Caki2 (cell line): Measurements from ENCODE around the gene SNAPC4. TPM values are rescaled to one million over a fixed set of nuclear protein-coding genes. Genes with fewer than 3 reads are reported as not detected.

Source experiments
- DNase-seq: peaks from one replicate; pipeline ENCODE4 v3.0.0-alpha.2; 2015; ENCODE audit warnings: low read depth
- in situ Hi-C: cut with HindIII; loops from 2 replicates; pipeline ENCODE4 v1.10.0; 2016; ENCODE audit warnings: low sequenced_read_pairs, low pct_unique_long_range_greater_than_20kb, mixed read lengths
- total RNA-seq: library from RNA; depleted of rRNA; stranded (reverse); fragments of >200 nt; shearing (Covaris generic); gene quantifications from 2 replicates; pipeline ENCODE4 v1.2.3, GENCODE V29; 2014; ENCODE audit warnings: low replicate concordance; rRNA removed

The SNAPC4 gene
- total RNA-seq, result 2.2 and 5.6 TPM in 2 replicates

GRCh38 chr9:136400038-136400834, at the start of gene SNAPC4:
Gene SNAPC4, minus strand, starts transcription at chr9:136400170. Its CDS starts 1,742 bp downstream, at chr9:136398428.
- peak; percentile 76 for DNase-seq
- in situ Hi-C loops, result no loop called here

DNA sequence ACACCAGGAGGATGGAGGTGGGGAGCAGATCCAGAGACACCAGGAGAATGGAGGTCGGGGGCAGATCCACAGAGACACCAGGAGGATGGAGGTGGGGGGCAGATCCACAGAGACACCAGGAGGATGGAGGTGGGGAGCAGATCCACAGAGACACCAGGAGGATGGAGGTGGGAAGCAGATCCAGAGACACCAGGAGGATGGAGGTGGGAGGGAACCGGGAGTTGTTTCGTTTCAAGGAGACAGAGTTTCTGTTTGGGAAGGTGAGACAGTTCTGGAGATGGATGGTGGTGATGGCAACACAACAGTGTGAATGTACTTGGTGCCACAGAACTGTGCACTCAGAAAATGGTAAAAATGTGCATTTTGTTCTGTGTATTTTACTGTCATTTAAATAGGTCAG, 48.7 kb upstream of the SNAPC4 start:
- in situ Hi-C loops, result no loop called here
- no peak for DNase-seq

- in situ Hi-C loops, result no loop called here
- DNase-seq, result no peak
These were observed 47.3 kb upstream of the SNAPC4 start for GRCh38 chr9:136447173-136447778.

GRCh38 chr9:136445799-136446198, 45.8 kb upstream of the SNAPC4 start:
- no peak for DNase-seq
- in situ Hi-C loops, result no loop called here

DNA sequence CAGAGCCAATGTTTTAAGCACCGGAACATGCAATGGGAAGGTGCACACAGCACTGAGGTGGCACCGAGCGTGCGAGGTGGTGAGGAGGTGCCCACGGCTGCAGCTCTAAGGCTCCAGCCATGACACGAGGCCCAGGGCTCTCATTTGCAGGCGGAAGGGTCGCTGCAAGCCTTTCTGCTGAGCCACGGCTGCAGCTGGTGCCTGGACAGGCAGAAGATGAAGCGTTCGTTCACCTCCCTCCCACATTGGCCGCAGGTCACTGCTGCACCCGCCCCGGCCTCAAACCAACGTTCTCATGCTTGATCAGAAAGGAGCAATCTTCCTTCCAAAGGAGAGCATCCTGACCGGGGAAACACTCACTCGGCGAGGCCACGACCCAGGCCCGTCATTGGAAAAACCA, 44.1 kb upstream of the SNAPC4 start:
- in situ Hi-C loops, result no loop called here
- no peak for DNase-seq

- in situ Hi-C loops, result no loop called here
- DNase-seq, result no peak
These were observed 43.7 kb upstream of the SNAPC4 start for GRCh38 chr9:136443687-136444086.

DNA sequence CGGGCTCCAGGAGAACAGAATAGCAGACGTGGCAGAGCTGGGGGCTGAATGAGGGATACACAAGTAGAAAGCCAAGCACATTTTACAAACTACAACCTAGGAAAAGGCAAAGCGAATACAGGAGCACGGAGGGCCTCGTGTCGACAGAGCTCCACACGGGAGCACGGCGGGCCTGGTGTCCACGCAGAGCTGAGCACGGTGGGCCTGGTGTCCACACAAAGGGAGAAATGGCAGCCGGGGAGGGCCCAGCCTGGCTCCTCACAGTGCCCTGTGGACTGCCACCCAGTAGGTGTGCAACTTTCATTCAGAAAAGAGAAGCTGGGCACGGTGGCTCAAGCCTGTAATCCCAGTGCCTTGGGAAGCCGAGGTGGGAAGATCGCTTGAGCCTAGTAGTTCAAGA, 43.1 kb upstream of the SNAPC4 start:
- no peak for DNase-seq
- in situ Hi-C loops, result no loop called here

GRCh38 chr9:136442265-136442664, 42.3 kb upstream of the SNAPC4 start:
- in situ Hi-C loops, result no loop called here

DNA sequence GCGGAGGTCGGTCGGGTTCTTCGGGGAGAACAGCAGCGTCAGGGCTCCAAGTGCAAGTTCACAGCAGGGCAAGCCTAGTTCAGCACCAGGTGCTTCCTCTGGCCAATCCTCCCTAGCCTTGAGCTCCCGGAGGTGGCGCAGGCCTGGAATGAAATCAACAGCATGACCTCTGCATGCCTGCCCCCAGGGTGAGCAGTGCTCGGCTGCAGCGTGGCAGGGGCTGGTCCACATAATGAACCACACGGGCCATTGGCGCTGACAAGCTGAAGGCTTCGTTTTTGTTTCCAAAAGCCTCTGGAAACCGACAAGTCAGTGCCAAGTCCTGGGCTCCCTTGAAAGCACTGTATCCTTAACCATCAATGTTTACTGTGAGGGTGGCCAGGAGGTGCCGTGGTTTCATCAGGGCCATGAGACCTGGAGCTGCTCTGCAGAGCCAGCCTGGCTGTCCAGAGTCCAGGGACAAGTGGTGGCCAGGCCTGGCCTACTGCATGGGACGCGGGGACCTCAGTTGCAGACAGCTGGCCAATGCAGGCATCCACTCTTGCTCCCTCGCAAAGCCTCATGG, 41.8 kb upstream of the SNAPC4 start:
- in situ Hi-C loops, result no loop called here

More at GRCh38 chr9:136442265-136442664, 42.3 kb upstream of the SNAPC4 start:
- no peak for DNase-seq

GRCh38 chr9:136441191-136441680, 41.3 kb upstream of the SNAPC4 start:
- in situ Hi-C loops, result no loop called here

More for the DNA sequence above, 41.8 kb upstream of the SNAPC4 start:
- DNase-seq, result no peak

DNA sequence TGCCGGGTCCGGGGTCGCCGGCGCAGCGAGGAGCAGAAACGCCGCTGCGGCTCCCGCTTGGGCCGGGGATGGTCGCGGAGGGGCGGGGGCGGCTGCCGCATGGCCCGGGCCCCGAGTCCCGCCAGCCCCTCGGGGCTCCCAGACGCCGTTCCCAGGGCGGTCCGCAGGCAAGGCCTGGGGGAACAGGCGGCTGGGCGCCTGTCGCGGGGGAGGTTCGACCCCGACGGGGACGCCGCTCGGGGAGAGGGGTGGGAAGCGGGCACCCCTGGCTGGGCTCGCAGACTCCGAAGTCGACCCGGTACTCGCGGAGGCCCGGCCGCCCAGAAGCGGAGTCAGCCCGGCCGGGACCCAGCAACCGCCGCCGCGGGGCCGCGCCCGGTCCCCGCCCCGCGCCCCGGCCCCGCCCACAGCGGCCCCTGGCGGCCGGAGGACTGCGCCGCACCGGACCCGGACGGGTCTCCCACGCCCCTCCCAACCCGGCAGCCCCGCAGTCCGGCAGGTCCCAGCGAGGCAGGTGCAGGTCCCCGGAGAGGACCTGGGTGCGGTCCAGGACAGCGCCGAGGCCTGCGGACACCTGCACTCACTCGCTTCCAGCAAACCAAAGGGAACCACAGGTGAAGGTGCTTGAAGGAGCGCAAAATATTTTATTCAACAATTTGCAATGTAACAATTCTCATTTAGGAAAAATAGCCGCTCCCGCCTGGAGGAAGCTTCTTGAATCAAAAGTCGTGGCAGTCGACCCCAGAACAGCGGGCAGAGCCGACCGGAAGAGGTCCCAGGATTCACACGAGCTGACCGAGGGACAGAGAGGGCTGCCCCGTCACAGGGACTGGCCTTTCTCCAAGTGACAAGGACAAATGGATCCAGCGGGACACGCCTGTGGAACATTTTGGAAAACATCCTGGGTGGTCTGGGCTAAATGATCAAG, 39.8 kb upstream of the SNAPC4 start, which contains the start of gene INPP5E:
Gene INPP5E (minus strand): TSS at position 365 of the 928 bp plus-strand sequence. CDS start 426 bp downstream, outside the sequence.
- in situ Hi-C loops, result no loop called here
- peak; percentile 51 for DNase-seq

More at GRCh38 chr9:136441191-136441680, 41.3 kb upstream of the SNAPC4 start:
- DNase-seq, result no peak

- DNase-seq, result peak; percentile 3
- in situ Hi-C loops, result no loop called here
These were observed 38.8 kb upstream of the SNAPC4 start for GRCh38 chr9:136438548-136439480.

DNA sequence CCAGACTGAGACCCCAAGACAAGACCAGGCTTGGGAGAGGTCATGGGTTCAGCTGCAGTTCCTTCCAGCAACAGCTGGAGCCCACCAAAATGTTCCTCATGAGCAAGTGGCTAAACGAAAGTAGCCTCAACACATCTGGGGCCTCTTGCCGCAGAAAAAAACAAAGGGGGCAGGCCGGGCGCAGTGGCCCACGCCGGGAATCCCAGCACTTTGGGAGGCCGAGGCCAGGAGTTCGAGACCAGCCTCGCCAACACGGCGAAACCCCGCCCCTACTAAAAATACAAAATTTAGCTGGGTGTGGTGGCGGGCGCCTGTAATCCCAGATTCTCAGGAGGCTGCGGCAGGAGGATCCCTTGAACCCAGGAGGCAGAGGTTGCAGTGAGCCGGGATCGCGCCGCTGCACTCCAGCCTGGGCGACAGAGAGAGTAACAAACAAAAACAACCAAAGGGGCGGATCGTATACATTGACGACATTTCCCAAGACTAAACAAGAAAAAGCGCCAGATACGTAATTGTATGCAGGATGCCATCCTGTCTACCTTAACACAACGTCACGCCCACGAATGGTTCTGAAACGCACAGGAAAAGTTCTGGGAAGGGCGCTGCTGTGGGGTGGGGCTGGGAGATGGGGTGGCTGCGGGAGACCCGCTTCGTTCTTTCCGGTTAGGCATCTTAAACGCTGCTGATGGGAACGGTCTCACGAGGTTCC, 38.0 kb upstream of the SNAPC4 start:
- no peak for DNase-seq
- in situ Hi-C loops, result no loop called here

DNA sequence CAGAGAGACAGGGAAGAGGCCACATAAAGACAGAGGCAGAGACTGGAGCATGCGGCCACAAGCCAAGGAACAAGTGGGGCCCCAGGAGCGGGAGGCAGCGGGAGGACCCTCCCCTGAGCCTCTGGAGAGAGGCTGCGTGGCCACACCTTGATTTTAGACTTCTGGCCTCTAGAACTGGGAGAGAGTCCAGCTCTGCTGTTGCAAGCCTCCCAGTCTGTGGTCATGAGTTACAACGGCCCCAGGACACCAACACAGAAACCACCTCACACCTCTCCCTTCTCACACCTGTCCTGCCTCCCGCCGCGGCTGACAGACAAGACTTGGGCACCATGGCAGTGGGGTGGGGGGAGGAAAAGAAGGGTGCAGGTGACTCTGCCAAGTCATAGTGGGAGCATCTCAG, 37.5 kb upstream of the SNAPC4 start:
- no peak for DNase-seq
- in situ Hi-C loops, result no loop called here

- in situ Hi-C loops, result no loop called here
- DNase-seq, result no peak
These were observed 36.2 kb upstream of the SNAPC4 start for GRCh38 chr9:136436055-136436634.

DNA sequence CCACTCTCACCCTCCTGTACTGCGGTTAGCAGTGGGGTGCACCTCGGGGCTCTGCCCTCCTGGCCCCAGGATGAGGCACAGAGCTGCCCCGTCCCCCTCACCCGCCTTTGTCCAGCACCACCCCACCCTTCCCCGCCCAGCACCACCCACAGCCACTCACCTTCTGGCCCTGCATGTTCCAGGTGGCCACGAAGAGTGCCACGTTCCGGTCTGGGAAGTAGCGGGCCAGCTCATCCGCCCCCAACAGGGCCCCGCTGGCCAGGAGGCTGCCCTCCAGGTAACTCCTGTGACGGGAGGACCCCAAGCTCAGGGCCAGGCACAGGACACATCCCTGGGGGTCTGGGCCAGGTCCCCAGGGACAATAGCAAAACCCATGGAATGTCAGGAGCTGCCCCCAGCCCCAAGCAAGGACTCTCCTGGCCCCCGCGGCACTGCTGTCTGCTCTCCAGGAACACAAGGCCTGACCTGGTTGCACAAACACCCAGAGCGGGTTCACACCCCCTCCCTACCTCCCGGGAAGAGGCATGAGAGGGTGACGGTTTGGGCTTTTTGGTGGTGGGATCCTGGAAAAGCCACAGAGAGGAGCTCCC, 34.7 kb upstream of the SNAPC4 start:
- in situ Hi-C loops, result no loop called here
- no peak for DNase-seq
